GM18907 (cell line): Measurements from ENCODE around the gene GPRIN3.

Experiments used
- ATAC-seq: cut with Tn5 transposase; IDR thresholded peaks from one replicate; pipeline ENCODE4 v1.9.1; 2021; ENCODE audit warnings: mild to moderate bottlenecking, moderate library complexity; ENCODE audit not compliant: unreplicated experiment

GPRIN3 gene

DNA sequence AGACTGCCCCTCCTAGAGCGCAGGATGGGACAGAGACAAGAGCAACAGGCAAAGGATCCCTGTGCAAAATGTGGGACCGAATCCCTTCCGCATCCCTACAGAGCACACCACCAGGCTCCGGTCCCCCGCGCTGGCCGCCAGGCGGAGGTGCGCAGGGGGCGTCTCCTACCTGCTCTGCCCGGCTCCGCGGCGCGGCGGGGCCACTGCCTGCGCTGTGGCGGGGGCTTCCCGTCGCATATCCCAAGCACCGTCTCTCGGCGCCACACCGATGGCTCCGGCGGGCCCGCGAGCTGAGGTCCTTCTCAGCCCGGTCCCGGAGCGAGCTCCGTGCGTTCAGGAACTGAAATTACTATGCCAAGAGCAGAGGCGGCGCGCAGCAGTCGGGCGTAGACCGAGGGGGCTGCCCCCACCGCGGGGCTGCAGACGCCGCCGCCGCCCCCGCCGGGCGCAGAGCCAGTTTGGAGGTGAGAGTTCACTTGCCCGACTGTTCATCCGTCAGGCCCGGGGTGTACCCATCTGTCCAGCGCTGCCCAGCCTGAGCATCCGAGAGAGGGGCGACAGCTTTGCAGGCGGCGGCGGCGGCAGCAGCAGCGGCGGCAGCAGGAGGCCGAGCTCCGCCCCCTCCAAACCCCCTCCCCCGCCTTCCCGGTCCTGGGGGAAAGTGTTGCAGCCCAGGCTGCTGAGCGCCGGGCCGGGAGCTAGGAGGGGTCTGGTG lies at the start of gene GPRIN3:
TSS of gene GPRIN3 (minus strand) at position 355 of the 715 bp plus-strand sequence. CDS start 57,690 bp downstream, outside the sequence.
- ATAC-seq: peak; percentile 84

- no peak for ATAC-seq
Observed at GRCh38 chr4:89357340-89357739, 49.7 kb upstream of the GPRIN3 start.

GRCh38 chr4:89356086-89356485 lies 48.5 kb upstream of the GPRIN3 start:
- ATAC-seq: no peak

DNA sequence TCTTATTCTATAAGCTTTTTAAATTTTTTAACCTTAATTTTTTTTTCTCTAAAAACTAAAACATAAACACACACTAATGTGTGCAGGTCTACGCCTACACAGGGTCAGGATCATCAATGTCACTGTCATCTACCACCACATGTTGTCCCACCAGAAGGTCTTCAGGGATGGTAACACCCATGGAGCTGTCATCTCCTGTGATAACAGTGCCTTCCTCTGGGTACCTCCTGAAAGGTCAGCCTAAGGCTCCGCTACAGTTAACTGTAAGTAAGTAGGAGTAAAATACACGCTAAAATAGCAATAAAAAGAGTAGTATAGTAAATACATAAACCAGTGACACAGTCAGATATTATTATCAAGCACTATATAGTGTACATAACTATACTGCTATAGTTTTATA lies 45.9 kb upstream of the GPRIN3 start:
- no peak for ATAC-seq

GRCh38 chr4:89352541-89352940 lies 44.9 kb upstream of the GPRIN3 start:
- no peak for ATAC-seq

DNA sequence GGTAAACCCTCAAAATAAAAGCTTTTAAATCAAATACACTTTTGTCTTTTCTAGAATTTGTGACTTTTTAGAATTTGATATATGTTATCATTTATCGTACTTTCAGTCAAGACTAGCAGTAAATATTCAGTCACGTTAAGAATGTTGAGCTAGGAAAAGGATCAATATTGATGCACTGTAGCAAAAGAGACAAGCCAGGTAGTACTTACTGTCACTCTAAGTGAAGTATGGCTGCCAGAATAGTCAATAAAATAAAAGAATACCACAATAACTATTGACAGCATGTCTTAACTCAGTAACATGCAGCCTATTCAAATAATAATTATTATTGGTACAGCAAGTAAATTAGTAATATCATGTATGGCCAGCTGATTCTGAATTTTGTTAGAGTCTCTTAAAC lies 43.6 kb upstream of the GPRIN3 start:
- ATAC-seq: no peak

DNA sequence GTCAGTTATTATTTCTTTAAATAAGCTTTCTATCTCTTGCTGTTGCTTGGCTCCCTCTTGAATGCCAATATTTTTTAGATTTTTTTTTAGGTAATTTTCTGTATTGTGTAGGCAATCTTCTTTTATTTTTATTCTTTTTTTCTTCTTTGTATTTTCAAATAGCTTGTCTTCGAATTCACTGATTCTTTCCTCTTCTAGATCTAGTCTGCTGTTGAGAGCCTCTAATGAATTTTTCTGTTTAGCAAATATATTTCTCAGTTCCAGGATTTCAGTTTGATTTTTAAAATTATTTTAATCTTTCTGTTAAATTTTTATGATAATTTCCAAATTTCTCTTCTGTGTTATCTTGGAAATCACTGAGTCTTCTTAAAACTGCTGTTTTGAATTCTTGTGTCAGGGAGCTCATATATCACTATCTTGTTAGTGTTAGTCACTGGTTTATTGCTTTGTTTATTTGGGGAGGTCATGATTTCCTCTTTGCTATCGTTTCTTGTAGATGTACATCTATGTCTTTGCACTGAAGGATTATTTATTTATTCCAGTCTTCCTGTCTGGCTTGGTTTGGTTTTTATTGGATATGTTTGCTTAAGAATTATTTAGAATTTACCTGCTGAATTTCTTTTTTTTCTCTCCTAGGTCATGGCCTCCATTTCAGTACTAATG lies 39.9 kb upstream of the GPRIN3 start:
- no peak for ATAC-seq

GRCh38 chr4:89344571-89344970 lies 37.0 kb upstream of the GPRIN3 start:
- no peak for ATAC-seq

GRCh38 chr4:89338206-89338605 lies 30.6 kb upstream of the GPRIN3 start:
- no peak for ATAC-seq

- ATAC-seq: no peak
Observed at GRCh38 chr4:89337681-89338080, 30.1 kb upstream of the GPRIN3 start.

DNA sequence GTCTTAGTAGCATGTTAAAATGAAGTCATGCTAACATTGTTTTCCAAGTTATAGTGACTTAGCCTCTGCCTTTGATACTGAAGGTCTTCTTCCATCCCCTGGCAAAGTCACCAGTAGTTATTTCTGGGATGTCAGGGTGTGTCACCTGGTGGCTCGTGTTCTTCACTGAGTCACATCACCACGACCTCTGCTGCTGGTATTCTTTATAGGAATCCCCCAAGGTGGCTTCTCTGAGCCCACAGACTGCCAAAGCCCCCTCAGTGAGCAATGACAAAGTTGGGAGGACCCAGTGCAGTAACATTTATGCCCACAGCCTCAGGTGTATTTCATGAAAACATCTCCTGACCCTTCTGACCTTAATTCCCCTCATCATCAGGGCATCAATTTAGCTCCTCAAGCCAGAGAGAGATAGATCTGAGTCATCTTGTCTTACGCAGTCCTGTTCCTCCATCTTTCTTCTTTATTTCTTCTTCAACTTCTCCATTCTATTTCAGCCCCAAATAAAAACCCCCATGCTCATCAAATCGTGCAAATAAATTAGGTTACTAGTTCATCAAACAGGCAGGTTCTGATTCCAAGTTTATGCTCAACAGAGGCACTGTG lies 29.3 kb upstream of the GPRIN3 start:
- no peak for ATAC-seq

- ATAC-seq: no peak
Observed at GRCh38 chr4:89334830-89335229, 27.2 kb upstream of the GPRIN3 start.

GRCh38 chr4:89334311-89334710 lies 26.7 kb upstream of the GPRIN3 start:
- ATAC-seq: no peak

DNA sequence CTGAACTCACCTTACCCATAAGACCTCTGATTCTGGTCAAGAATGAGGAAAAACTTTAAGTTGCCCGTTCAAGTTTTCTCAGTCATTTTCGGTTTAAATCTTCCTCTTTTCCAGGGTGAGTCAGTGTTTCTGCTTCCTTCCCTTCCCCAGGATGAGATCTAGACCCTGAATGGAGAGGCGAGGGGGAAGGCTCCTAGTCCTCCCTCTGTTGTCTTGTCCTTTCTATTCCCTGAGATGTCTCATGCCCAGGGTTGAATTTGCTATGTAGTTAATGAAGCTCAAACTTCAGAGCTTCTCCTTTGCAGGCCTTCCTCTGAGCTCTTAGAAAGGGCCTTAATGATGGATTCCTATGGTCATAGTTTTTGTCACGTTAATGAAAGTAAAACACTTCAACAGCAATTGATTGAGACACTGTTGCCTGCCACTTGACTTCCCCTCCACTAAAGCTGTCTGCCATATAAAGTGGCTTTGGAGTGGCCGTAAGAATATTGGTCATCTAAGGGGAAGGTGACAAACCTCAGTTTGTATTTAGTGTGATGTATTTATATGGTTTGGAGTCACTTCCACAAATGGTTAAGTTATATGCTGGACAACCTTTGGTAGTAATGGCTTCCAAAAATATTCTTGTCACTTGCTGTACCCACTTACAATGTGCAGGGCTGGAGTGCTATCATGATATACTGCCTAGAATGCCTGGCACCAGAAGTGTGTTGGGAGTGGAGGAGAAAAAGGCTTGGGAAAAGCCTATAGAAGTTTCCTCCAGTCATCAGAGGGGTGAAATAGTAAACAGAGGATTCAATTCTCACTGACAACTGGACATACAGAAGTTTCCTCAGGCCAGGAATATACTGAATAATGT lies 24.3 kb upstream of the GPRIN3 start:
- no peak for ATAC-seq

GRCh38 chr4:89331197-89331596 lies 23.6 kb upstream of the GPRIN3 start:
- ATAC-seq: no peak

DNA sequence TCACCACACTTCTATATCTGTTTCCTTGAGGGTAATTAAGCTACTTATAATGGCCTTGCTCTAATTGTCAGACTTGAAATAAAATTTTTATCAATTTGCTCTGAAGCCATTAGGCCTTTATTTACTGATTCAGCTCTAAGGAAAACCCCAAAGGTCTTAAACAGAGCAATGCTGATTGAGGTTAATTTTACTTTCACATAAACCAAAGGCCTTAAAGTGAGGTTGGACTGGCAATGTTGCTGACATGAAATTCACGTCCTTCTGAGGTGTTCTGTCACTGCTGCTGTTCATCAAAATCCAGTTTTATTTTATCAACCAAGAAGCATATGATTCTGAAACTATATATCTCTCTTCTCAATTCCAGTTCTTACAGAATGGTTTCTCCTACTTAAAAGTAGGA lies 21.7 kb upstream of the GPRIN3 start:
- no peak for ATAC-seq

DNA sequence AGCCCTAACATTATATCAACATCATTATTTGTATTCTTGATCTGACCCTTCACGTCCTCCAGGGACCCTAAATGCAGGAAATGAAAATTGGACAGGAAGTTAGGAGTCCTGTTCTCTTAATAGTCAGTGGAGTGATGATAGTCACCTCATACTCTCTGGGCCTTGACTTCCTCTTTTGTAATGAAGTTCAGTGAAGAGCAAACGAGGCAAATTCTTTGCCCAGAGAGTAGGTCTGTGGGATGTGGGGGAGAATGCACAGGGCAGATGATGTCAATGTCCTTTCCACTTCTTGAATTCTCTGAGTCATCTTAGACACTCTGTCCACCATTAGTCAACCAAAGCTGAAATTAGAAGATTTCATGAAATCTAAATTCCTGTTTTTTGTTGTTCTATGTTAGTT lies 17.1 kb upstream of the GPRIN3 start:
- ATAC-seq: peak; percentile 94

- no peak for ATAC-seq
Observed at GRCh38 chr4:89322671-89323070, 15.1 kb upstream of the GPRIN3 start.

DNA sequence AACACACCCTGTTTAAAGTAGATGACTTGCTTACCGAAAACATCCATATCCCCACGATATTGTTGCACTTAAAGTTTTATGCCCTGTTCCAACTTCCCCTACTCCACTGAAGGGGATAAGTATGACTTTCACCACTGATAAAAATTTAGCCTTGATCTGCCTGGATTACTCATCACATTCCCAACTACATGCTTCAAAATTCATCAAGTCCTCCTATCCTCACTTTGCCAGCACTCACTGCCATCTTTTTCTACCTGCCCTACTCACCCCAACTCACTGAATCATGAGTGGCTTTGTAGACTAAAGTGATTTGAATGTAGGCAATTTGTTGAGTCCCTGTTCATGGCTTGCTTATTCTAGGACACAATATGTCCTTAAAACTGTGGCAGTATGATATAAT lies 12.2 kb upstream of the GPRIN3 start:
- ATAC-seq: no peak

DNA sequence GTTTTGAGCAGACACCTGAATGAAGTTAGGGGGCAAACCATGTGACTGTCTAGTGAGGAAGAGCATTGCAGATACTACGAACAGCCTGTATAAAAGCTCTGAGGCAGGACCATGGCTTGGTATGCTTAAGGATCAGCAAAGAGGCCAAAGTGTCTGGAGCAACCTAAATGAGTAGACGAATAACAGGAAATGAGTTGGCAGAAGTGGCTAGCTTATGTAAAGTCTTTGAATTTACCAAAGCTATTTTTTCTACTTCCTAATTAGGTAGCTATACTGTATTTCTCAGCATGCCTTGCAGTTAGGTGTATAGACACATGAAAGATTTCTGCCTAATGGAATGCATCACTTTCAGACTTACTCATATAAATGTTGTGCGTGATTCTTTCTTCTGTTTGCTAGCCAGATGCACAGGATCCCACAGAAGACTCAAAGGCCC lies 9.3 kb upstream of the GPRIN3 start:
- no peak for ATAC-seq

GRCh38 chr4:89316211-89316610 lies 8.6 kb upstream of the GPRIN3 start:
- no peak for ATAC-seq
